Hair follicle dermal papilla cell (primary cell): Measurements from ENCODE around the gene LENG8. TPM values are rescaled to one million over a fixed set of nuclear protein-coding genes. Genes with fewer than 3 reads are reported as not detected.

Experiments
- small RNA-seq: library from RNA; depleted of rRNA; stranded (forward); fragments of <200 nt; gene quantifications from one replicate; pipeline ENCODE3, GENCODE V24; 2012
- total RNA-seq: library from RNA; depleted of rRNA; stranded (reverse); fragments of >200 nt; gene quantifications from 2 replicates; pipeline ENCODE4 v1.2.3, GENCODE V29; 2012

LENG8 gene
- 79.0 and 79.4 TPM in 2 replicates for total RNA-seq

DNA sequence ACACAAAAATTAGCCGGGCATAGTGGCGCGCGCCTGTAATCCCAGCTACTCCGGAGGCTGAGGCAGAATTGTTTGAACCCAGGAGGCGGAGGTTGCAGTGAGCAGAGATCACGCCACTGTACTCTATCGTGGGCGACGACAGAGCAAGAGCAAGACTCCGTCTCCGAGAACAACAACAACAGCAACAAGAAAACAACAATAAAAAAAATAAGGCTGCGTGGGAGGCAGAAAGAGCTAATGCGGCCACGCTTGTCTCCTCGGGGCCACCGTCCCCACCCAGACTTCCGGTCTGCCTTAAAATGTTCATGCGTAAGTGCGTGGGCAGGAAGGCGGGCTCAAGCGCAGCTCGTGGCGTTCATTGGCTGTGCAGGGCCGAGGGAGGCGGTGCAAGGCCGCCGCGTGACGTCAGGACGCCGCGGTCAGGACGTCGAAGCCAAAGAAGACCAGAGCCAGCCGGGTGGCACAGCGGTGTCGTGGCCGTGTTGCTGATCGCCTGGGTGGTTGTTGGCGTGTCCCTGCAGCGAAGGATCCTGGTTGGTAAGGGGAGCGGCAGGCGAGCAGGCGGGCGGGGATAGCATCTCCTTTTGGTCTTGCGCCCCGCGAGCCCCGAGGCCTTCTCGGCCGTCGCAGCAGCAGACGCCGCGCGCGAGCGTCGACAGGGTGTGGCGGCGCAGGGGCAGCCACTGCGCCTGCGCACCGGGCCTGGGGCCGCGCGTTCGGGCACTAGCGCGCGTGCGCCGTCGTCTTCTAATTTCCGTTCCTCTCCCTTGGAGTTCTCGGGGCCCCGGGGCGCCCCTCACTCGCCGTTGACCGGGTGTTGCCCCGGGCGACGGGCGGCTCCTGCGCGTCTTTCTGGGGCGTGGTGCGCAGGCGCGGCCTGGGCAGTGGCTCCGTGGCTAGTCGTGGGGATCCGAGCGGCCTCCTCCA lies at the start of gene LENG8:
Gene LENG8 (plus strand): TSS at position 426 of the 927 bp plus-strand sequence. CDS start 2,146 bp downstream, outside the sequence.

GRCh38 chr19:54415208-54415900 lies 33.6 kb upstream of the LENG8 start, which contains the start of gene TTYH1:
Gene TTYH1 (plus strand): TSS chr19:54415464. CDS start chr19:54415553, 89 bp downstream.

GRCh38 chr19:54463531-54464043 lies 14.6 kb downstream of the LENG8 start, which contains the start of gene LENG9:
Gene LENG9 (minus strand): TSS chr19:54463778. CDS start chr19:54463526, 252 bp downstream.

DNA sequence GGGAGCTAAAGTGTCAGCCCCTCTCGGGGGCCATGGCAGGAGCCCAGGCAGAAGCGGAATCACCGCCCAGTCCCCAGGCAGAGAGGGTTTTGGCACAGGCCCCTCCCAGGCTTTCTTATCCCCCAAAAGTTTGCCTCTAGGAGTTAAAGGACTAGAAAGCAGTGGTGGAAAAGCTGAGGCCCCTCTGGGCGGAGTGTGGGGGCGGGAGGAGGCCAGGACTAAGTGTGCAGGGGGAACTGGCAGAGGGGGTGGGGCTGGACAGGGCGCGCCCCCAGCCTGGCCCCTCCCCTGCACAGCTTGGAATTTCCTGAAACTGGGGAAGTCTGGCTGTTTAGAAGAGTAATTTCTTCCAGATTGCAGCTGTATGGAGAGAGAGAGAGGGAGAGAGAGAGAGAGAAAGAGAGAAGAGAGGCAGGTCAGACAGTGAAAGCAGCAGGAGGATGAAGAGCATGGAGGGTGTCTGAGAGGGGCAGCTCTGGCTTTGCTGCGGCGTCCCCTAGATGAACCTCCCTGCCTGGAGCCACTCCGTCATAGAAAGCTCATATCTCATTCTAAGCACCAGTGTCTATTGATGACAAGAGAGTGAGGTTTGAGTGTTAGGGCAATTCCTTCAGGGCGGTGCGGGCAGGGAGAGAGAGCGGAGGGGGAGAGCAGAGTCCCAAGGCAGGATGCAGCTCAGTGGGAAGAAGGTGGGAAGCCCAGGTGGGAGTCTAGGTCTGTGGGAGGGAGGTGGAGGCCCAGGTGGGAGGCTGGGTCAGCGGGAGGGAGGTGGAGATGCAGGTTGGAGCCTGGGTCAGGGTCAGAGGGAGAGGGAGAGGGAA lies 24.3 kb downstream of the LENG8 start, which contains the start of gene CDC42EP5:
Gene CDC42EP5 (minus strand): TSS at position 226 of the 821 bp plus-strand sequence. CDS start 7,749 bp downstream, outside the sequence.

GRCh38 chr19:54502518-54503048 lies 53.6 kb downstream of the LENG8 start, which contains the start of gene LAIR2:
Gene LAIR2 (plus strand): TSS chr19:54502831. CDS start chr19:54502919, 88 bp downstream.

Small RNA genes within 50 kb of the gene (small RNA-seq; reads per million reads assigned to genes)
- gene AC245884.3 = not detected

Other genes with a start within 250 kb of the LENG8 start
- 1,123 and 1,387 TPM in 2 replicates for gene RPS9, start 248.3 kb upstream of the LENG8 start, total RNA-seq
- gene LILRB3, start 226.2 kb upstream of the LENG8 start, total RNA-seq = not detected in 2 replicates
- not detected in 2 replicates for gene LILRA6, start 206.4 kb upstream of the LENG8 start, total RNA-seq
- not detected in 2 replicates for gene LILRB5, start 191.9 kb upstream of the LENG8 start, total RNA-seq
- not detected in 2 replicates for gene LILRB2, start 168.1 kb upstream of the LENG8 start, total RNA-seq
- gene LILRA5, start 136.0 kb upstream of the LENG8 start, total RNA-seq = not detected in 2 replicates
- not detected in 2 replicates for gene LILRA4, start 110.0 kb upstream of the LENG8 start, total RNA-seq
- gene LAIR1, start 84.3 kb upstream of the LENG8 start, total RNA-seq = 0.16 TPM in 1 of 2 replicates, not detected in the other
- gene TTYH1, start 33.7 kb upstream of the LENG8 start, total RNA-seq = not detected in 2 replicates
- 16.9 and 20.6 TPM in 2 replicates for gene LENG9, start 14.6 kb downstream of the LENG8 start, total RNA-seq
- gene CDC42EP5, start 24.1 kb downstream of the LENG8 start, total RNA-seq = 32.1 and 36.8 TPM in 2 replicates
- gene LAIR2, start 53.6 kb downstream of the LENG8 start, total RNA-seq = not detected in 2 replicates
- gene LILRA2, start 124.6 kb downstream of the LENG8 start, total RNA-seq = not detected in 2 replicates
- gene LILRA1, start 144.4 kb downstream of the LENG8 start, total RNA-seq = not detected in 2 replicates
- gene LILRB1, start 181.3 kb downstream of the LENG8 start, total RNA-seq = not detected in 2 replicates
- not detected in 2 replicates for gene LILRB4, start 213.8 kb downstream of the LENG8 start, total RNA-seq